NB4 (cell line): Measurements from ENCODE around the gene DDAH1.

Source experiments
- POLR2A ChIP-seq: IDR thresholded peaks from 2 replicates; pipeline ENCODE4 v1.6.1; 2011; ENCODE audit warnings: mild to moderate bottlenecking; ENCODE audit not compliant: insufficient read length; ENCODE audit errors: extremely low read depth
- TF ChIP-seq, protein P1 (sequence below): IDR thresholded peaks from one replicate; pipeline ENCODE4 v1.5.1; 2012; ENCODE audit warnings: low read depth, low read length

DNA sequence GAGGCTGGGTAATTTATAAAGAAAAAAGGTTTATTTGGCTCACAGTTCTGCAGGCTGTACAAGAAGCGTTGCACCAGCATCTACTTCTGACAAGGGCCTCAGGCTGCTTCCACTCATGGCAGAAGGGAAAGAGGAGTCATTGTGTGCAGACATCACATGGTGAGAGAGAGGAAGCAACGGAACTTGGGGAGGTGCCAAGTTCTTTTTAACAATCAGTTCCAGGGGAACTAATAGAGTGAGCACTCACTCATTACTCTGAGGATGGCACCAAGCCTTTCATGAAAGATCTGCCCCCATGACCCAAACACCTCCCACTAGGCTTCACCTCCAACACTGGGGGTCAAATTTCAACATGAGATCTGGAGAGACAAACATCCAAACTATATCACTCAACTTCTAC, 77.2 kb downstream of the DDAH1 start:
- TF ChIP-seq, protein P1, sequence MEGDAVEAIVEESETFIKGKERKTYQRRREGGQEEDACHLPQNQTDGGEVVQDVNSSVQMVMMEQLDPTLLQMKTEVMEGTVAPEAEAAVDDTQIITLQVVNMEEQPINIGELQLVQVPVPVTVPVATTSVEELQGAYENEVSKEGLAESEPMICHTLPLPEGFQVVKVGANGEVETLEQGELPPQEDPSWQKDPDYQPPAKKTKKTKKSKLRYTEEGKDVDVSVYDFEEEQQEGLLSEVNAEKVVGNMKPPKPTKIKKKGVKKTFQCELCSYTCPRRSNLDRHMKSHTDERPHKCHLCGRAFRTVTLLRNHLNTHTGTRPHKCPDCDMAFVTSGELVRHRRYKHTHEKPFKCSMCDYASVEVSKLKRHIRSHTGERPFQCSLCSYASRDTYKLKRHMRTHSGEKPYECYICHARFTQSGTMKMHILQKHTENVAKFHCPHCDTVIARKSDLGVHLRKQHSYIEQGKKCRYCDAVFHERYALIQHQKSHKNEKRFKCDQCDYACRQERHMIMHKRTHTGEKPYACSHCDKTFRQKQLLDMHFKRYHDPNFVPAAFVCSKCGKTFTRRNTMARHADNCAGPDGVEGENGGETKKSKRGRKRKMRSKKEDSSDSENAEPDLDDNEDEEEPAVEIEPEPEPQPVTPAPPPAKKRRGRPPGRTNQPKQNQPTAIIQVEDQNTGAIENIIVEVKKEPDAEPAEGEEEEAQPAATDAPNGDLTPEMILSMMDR: no peak
- TF ChIP-seq POLR2A: no peak
